AG09309 (cell line): Measurements from ENCODE around the gene UBE2D1.

ENCODE experiments used
- DNase-seq: peaks from one replicate; pipeline ENCODE4 v3.0.0-alpha.2; 2010; ENCODE audit warnings: low read depth
- H3K4me3 ChIP-seq: 2 replicates; pipeline ENCODE4 v1.5.1; 2011; ENCODE audit warnings: mild to moderate bottlenecking, low read depth, low read length, moderate library complexity; ENCODE audit not compliant: control insufficient read depth
- CTCF ChIP-seq: IDR thresholded peaks from 2 replicates; pipeline ENCODE4 v1.5.1; 2011; ENCODE audit warnings: mild to moderate bottlenecking, low read depth, low read length, inconsistent platforms; ENCODE audit not compliant: insufficient read depth, control insufficient read depth; ENCODE audit errors: missing control alignments

Gene UBE2D1

GRCh38 chr10:58350023-58350422, 15.2 kb downstream of the UBE2D1 start:
- DNase-seq, result no peak
- H3K4me3 ChIP-seq, result no peak overlapping the region
- TF ChIP-seq CTCF, result no peak

GRCh38 chr10:58350619-58351323, 16.0 kb downstream of the UBE2D1 start:
- DNase-seq, result no peak
- no peak overlapping the region for H3K4me3 ChIP-seq
- TF ChIP-seq CTCF, result no peak

- no peak overlapping the region for H3K4me3 ChIP-seq
- no peak for DNase-seq
- TF ChIP-seq CTCF, result no peak
These were observed 17.1 kb downstream of the UBE2D1 start for GRCh38 chr10:58351616-58352578.

GRCh38 chr10:58352956-58353610, 18.3 kb downstream of the UBE2D1 start:
- no peak for DNase-seq
- no peak for TF ChIP-seq CTCF
- H3K4me3 ChIP-seq, result no peak overlapping the region

GRCh38 chr10:58356756-58357155, 21.9 kb downstream of the UBE2D1 start:
- no peak for TF ChIP-seq CTCF
- DNase-seq, result no peak
- no peak overlapping the region for H3K4me3 ChIP-seq

GRCh38 chr10:58358314-58358933, 23.6 kb downstream of the UBE2D1 start:
- H3K4me3 ChIP-seq, result no peak overlapping the region
- DNase-seq, result no peak
- TF ChIP-seq CTCF, result no peak
